Pancreas (tissue), 10 donors: Measurements from ENCODE around the gene ARF5. TPM values are rescaled to one million over a fixed set of nuclear protein-coding genes. Genes with fewer than 3 reads are reported as not detected.
A peak's percentile ranks its signal among the peaks of the same experiment; 100 is the strongest.

Experiments
- ATAC-seq, 4 donors: fragments of 200-7000 bp; cut with Tn5 transposase; one replicate each; pipeline versions ENCODE4 v1.8.0 to v1.9.1; 2020; ENCODE audit warnings: mild to moderate bottlenecking in 4 of 4, moderate library complexity in 4 of 4
- DNase-seq, 6 donors: peaks; one replicate each; pipeline ENCODE4 v3.0.0-alpha.2; 2020
- FAIRE-seq: peaks from 2 replicates; lab custom pipeline; 2012; peaks lifted over from hg19 to GRCh38; lab: Jason Lieb, UNC
- H3K27ac ChIP-seq, 4 donors: fragments of 200-600 bp; sonication (generic); 1 replicate in 3 of 4; 2 replicates in 1 of 4; pipeline versions ENCODE4 v1.5.0 to v1.8.0; 2020
- H3K27me3 ChIP-seq, 4 donors: fragments of 200-600 bp; one replicate each; pipeline ENCODE4 v1.8.0; 2021
- H3K36me3 ChIP-seq, 3 donors: fragments of 200-600 bp; sonication (generic) in 1 of 3; one replicate each; pipeline versions ENCODE4 v1.5.0 to v1.8.0; 2020 to 2021
- H3K4me1 ChIP-seq, 3 donors: fragments of 200-600 bp; one replicate each; pipeline ENCODE4 v1.8.0; 2021
- H3K4me3 ChIP-seq, 4 donors: fragments of 200-600 bp; sonication (generic) in 2 of 4; one replicate each; pipeline versions ENCODE4 v1.5.0 to v1.8.0; 2020 to 2021
- H3K9me3 ChIP-seq, 4 donors: fragments of 200-600 bp; one replicate each; pipeline ENCODE4 v1.8.0; 2021
- CTCF ChIP-seq, 4 donors: fragments of 200-600 bp; sonication (generic) in 3 of 4; IDR thresholded peaks; one replicate each; pipeline versions ENCODE4 v1.5.0 to v1.8.0; 2021; ENCODE audit warnings: antibody characterized with exemption in 4 of 4
- WGBS, 2 donors: extraction: QIAGEN DNeasy Blood & Tissue Kit; methylation state at CpG; one replicate each; pipeline ENCODE4 v1.1.7; 2013; 5-methylcytosine and 5-hydroxymethylcytosine counted together
- intact Hi-C, 3 donors: fragments of 100-400 bp; cut with DNase I; formaldehyde crosslinking; loops; one replicate each; pipeline versions ENCODE4 v1.11.1 to v1.14.2; 2022
- polyA plus RNA-seq, 2 donors: library from polyadenylated mRNA; stranded (reverse); fragments of 200-250 nt; gene quantifications; one replicate each; pipeline ENCODE4 v1.2.3, GENCODE V29; 2013
- total RNA-seq, 6 donors: library from RNA; stranded (reverse); fragmentation: NEBNext Ultra II Directional in 4 of 6; extraction: Animal tissue kit (Norgen Biotek cat#: 25700) in 4 of 6; gene quantifications; one replicate each; pipeline versions ENCODE4 v1.2.1 to v1.2.4, GENCODE V29; 2021 to 2023
- donor health status: healthy with polysubstance abuse.
- donor health status: DM: no; HTN: no; CAD: no; lungs with moderate emphysema.
- donor health status: DM: no; HTN: no; CAD: no.
- donor health status: control.
- donor health status: control.
- donor health status: Bipolar disorder and iron deficiency.
- donor health status: DM: yes; HTN: yes; CAD: no.
- donor health status: DM: no; HTN: no; CAD: no.
- donor health status: DM: no; HTN: no; CAD: no.
- donor health status: DM: yes; HTN: yes; CAD: no.

ARF5 gene
- total and polyA plus RNA-seq, 8 donors, result 71.0 to 207 (median 81.8) TPM

GRCh38 chr7:127632276-127632910, 44.2 kb downstream of the ARF5 start:
- Histone ChIP-seq H3K36me3 (no peaks in the 10 kb centered on the region), H3K9me3 (no peaks in the 10 kb centered on the region), H3K27me3 (no peaks in the 10 kb centered on the region), H3K27ac (no peak overlapping the region), H3K4me1 (no peaks in the 10 kb centered on the region), H3K4me3 (no peak overlapping the region)
- FAIRE-seq (no peak), DNase-seq (no peak), ATAC-seq (no peak)
- intact Hi-C loops, result no loop called here
- no peak for TF ChIP-seq CTCF (IDR thresholded peaks at IDR 0.05)
- WGBS, 2 donors, result 74 to 78% methylated on average over 7 of the region's 7 CpGs

- no peaks in the 10 kb centered on the region for H3K4me1 ChIP-seq
- intact Hi-C loops, result no loop called here
- peak overlapping the region in 1 of 4 donors; percentile 9 for H3K27ac ChIP-seq
- DNase-seq, result no peak
- ATAC-seq, result peak in 2 of 4 donors; percentile 44 to 68
- TF ChIP-seq CTCF (IDR thresholded peaks at IDR 0.05), result no peak
- no peaks in the 10 kb centered on the region for H3K27me3 ChIP-seq
- WGBS, 2 donors, result 47 to 63% methylated on average over 2 to 3 of the region's 3 CpGs
- H3K9me3 ChIP-seq, result no peaks in the 10 kb centered on the region
- H3K4me3 ChIP-seq, result no peak overlapping the region
- no peaks in the 10 kb centered on the region for H3K36me3 ChIP-seq
- no peak for FAIRE-seq
These were observed 47.6 kb downstream of the ARF5 start for GRCh38 chr7:127635659-127636285.

GRCh38 chr7:127638197-127638596, 50.0 kb downstream of the ARF5 start:
- Histone ChIP-seq H3K27me3 (no peaks in the 10 kb centered on the region), H3K9me3 (no peaks in the 10 kb centered on the region), H3K4me3 (no peak overlapping the region), H3K36me3 (no peaks in the 10 kb centered on the region), H3K27ac (no peak overlapping the region), H3K4me1 (no peaks in the 10 kb centered on the region)
- no peak for ATAC-seq
- no peak for TF ChIP-seq CTCF (IDR thresholded peaks at IDR 0.05)
- no peak for FAIRE-seq
- DNase-seq, result no peak
- intact Hi-C loops, result no loop called here

Other genes starting within 250 kb of the ARF5 start
- gene ZNF800, start 195.7 kb upstream of the ARF5 start, total RNA-seq, result 10 to 100 TPM; 12.4 to 19.7 (median 14.1) TPM
- 1 to 10 TPM; 6.0 to 8.3 TPM for gene ZNF800, start 195.7 kb upstream of the ARF5 start, polyA plus RNA-seq
- 10 to 100 TPM in 1 of 6 donors, 1 to 10 TPM in 5; 6.5 to 12.2 (median 7.0) TPM for gene GCC1, start 2.8 kb upstream of the ARF5 start, total RNA-seq
- gene GCC1, start 2.8 kb upstream of the ARF5 start, polyA plus RNA-seq, result 1 to 10 TPM; 4.3 to 4.6 TPM
- under 1 TPM in 3 of 6 donors, not detected in 3; 0.37 to 0.49 (median 0.41) TPM for gene FSCN3, start 5.3 kb downstream of the ARF5 start, total RNA-seq
- gene FSCN3, start 5.3 kb downstream of the ARF5 start, polyA plus RNA-seq, result under 1 TPM; 0.89 to 0.95 TPM
- under 1 TPM in 2 of 6 donors, not detected in 4; 0.09 to 0.21 TPM for gene PAX4, start 29.7 kb downstream of the ARF5 start, total RNA-seq
- gene PAX4, start 29.7 kb downstream of the ARF5 start, polyA plus RNA-seq, result under 1 TPM in 1 of 2 donors, not detected in 1; 0.42 TPM
- 100 to 1,000 TPM; 206 to 308 (median 258) TPM for gene SND1, start 63.8 kb downstream of the ARF5 start, total RNA-seq
- 100 to 1,000 TPM in 1 of 2 donors, 10 to 100 TPM in 1; 84.1 to 132 TPM for gene SND1, start 63.8 kb downstream of the ARF5 start, polyA plus RNA-seq